CD4-positive, alpha-beta T cell treated with Interleukin-17A for 1 hour (primary cell): ENCODE measurements around the gene ST3GAL3.

Source experiments
- DNase-seq: peaks from one replicate; pipeline ENCODE4 v3.0.0-alpha.2; 2020

ST3GAL3 gene

GRCh38 chr1:43789604-43790550 is 82.5 kb downstream of the ST3GAL3 start:
- peak; percentile 17 for DNase-seq

- DNase-seq, result no peak
Observed at GRCh38 chr1:43791243-43791642, 83.9 kb downstream of the ST3GAL3 start.

DNA sequence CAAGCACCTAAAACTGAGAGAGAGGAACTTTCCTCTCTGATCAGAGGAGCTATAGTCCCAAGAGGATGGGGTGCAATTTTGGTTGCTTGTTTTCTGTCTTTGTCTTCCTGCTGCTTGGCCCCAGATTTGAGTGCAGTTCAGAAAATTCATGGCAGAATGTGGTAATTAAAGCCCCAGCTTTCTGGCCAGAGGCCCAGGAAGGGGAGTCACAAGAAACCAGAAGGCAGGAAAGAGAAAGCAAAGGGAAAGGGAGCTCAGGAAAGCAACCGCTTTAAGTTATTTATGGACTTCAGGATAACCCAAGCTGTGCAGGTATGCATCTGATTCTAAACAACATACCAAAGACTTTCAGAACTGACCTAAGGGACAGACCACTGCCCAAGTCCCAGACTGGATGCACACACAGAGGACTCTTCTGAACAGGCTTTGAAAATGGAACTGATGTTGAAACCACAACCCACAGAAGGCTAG is 88.8 kb downstream of the ST3GAL3 start:
- DNase-seq, result no peak

DNA sequence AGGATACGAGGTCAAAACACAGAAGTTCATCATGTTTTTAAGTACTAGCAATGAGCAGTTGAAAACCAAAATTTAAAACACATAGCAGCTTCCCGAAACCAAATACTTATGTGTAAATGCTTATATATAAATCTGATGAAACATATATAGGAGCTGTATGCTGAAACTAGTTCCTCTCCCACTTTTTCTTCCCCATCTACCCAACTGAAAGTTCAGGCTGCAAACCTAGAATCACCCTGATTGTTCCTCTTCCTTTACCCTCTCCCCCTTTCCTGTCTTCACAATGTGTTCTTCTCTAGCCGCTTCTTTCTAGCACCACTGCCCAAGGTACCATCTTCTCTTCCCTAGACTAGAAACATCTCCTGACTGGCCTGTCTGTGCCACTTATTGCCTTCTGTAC is 90.6 kb downstream of the ST3GAL3 start:
- no peak for DNase-seq

- DNase-seq, result no peak
Observed at GRCh38 chr1:43799656-43800635, 92.6 kb downstream of the ST3GAL3 start.

DNA sequence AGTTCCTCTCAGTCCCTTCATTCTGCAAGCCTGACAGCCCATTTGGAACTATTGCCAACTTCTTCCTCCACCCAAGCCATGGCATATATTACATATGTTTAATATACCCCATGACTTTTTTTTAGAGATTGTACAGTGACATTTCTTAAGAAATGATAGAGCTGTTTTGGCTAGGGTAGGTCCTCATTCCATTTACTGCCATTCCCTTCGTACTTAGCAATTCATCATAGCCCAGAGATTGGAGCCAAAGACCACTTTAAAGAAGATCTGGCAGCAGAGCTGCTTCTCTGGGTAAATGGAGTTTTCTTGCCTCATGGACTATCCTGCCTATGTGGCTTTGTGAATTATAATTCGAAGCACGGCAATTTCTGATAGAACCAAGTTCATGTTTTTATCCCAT is 93.4 kb downstream of the ST3GAL3 start:
- no peak for DNase-seq

GRCh38 chr1:43801203-43801602 is 93.9 kb downstream of the ST3GAL3 start:
- DNase-seq, result no peak

- DNase-seq, result no peak
Observed at GRCh38 chr1:43802356-43802980, 95.1 kb downstream of the ST3GAL3 start.

- no peak for DNase-seq
Observed at GRCh38 chr1:43803105-43803504, 95.8 kb downstream of the ST3GAL3 start.

GRCh38 chr1:43803646-43804045 is 96.3 kb downstream of the ST3GAL3 start:
- DNase-seq, result no peak

GRCh38 chr1:43804569-43804968 is 97.2 kb downstream of the ST3GAL3 start:
- no peak for DNase-seq

DNA sequence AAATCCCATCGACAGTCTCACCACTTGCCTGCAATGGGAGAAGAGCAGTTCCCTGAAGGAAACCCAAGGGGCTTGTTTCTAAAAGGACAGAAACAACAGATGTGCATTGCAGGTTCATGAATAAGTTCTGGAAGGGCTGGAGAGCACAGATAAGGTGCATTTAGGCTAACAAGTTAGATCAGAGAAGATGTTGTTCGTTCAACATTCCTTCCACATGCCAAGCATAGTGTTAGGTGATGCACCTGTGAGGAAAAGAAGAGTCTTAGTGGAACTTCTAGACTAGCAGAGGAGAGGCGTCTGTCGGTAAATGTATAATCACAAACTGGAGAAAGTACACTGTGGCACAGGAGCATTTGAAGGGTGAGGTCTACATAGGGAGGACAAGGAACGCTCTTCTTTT is 98.0 kb downstream of the ST3GAL3 start:
- no peak for DNase-seq

DNA sequence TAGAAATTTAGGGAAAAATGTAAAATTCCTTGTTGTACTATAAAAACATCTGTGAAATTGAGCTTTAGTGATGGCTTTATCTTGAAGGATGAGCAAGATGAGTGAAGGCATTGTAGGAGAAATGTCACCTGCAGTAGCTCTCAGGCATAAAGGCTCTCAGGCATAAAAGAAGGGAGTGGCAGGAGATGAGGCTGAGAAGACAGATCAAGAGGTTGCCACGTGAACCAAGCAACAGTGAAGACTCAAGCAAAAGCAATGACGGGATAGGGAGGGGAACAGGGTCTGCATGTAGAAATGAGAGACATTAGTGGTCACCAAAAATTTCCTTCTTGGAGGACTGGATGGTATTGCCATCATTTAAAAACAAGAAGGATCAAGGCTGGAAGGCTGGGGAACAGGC is 98.8 kb downstream of the ST3GAL3 start:
- no peak for DNase-seq

GRCh38 chr1:43809097-43809673 is 101.8 kb downstream of the ST3GAL3 start:
- no peak for DNase-seq

DNA sequence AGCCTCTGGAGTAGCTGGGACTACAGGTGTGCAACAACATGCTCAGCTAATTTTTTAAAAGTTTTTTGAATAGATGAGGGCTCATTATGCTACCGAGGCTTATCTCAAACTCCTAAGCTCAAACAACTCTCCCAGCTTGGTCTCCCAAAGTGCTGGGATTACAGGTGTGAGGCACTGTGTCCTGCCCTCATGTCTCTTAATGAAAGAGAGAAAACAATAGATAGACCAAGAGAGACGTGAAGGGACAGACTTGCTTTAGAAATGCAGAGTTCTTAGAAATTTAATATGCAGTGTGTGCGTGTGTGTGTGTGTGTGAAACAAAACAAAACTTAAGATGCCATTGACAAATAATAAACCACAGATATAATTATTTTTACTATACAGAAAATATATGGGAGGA is 105.2 kb downstream of the ST3GAL3 start:
- DNase-seq, result no peak

- no peak for DNase-seq
Observed at GRCh38 chr1:43814401-43814800, 107.1 kb downstream of the ST3GAL3 start.

- DNase-seq, result no peak
Observed at GRCh38 chr1:43817304-43817939, 110.1 kb downstream of the ST3GAL3 start.

DNA sequence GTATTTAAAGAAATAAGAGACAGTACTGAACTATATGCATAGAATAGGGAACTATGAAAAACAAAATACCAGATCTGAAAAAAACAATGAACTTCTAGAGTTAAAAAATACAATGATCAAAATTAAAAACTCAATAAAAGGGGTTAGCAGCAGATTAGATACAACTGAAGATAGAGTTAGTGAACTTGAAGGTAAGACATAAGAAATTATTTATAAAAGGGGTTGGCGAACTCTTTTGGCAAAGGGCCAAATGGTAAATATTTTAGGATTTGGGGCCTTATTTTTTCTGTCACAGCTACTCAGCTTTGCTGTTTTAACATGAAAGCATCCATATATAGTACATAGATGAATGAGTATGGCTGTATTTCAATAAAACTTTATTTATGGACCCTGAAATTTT is 111.4 kb downstream of the ST3GAL3 start:
- no peak for DNase-seq

DNA sequence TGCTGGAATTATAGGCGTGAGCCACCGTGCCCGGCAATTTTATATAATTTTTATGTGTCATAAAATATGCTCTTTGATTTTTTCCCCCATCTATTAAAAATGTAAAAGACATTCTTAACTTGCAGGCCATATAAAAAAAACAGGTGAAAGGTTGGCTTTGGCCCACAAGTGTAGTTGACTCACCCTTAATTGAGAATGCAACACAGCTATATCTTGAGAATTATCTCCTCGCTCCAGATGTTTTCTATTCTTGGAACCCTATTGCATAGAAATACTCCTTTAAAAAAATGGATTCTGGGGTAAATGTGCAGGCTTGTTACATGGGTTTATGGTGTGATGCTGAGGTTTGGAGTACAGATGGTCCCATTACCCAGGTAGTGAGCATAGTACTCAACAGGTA is 112.0 kb downstream of the ST3GAL3 start:
- DNase-seq, result no peak

DNA sequence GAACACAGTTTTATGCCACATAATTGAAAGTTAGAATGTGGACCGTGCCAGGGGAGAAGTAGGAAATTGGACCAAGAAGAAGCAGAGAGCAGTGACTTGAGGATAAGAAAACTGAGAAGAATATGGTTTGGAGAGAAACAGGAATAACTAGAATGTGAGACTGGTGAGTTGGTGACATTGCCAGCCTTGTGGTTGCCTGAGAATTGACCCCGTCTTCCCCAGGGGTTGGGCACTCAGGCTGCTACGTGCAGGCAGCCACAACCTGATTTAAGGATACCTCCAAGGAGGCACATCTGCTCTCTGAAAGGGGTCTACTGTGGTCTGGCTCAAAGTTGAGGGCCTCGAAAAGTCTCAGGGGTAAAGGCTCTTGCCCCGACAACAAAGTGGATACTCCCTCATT is 114.1 kb downstream of the ST3GAL3 start:
- no peak for DNase-seq

DNA sequence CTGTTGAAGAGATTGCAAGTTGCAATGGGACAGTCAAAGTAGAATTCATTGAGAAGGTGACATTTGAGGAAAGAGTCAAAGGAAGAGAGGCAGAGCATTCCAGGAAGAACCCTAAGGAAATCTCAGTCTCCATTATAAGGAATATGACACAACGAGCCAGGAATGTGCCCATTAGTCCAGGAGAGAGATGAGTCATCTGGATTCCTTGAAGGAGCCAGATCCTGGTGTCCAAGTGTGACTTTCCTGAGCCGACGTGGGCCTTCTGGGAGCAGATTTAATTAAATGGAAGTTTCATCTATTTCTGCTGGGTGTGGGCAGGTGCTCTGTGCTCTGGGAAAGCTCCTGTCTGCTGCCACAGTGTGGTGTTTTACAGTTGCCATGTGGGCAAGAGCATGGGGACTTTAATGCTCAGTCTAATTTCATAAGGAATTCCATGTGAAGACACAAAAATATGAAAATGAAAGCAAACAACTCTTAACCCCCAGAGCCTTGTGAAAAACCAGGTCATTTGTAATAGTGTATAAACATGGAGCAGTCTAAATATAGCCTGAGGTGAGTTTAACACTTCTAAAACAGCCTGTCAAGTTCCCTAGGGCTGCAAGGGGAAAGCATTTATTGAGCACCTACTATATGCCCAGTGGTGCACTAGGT is 114.8 kb downstream of the ST3GAL3 start:
- DNase-seq, result no peak

DNA sequence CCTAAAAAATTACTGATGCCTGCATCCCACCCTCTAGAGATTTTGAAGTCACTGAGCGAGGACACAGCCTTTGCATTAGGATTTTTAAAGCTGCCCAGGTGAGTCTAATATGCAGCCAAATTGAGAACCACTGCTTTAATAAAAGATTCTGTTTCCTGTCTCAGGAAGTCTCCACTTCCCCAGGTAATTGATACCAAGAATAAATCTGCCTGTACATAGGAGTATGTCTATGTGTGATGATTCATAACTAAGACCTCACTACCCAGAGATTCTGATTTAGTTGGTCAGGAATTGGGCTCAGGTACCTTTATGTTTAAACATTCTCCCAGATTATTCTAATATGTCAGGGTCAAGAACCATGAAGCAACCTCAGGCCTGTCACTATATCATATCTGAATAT is 117.5 kb downstream of the ST3GAL3 start:
- no peak for DNase-seq
